NCI-H1694 treated with DMSO at 0.1 percent for 48 hours (cell line): ENCODE results near the gene ZNF98.

Experiments
- DNase-seq: peaks from one replicate; lab custom pipeline; 2025; lab: John Stamatoyannopoulos, UW

Gene ZNF98

GRCh38 chr19:22422211-22422610 lies at the start of gene ZNF98:
TSS of gene ZNF98 (minus strand) at chr19:22422346. CDS start at chr19:22422224, 122 bp downstream.
- no peak for DNase-seq

- no peak for DNase-seq
These were observed 24.5 kb upstream of the ZNF98 start for GRCh38 chr19:22446605-22447004.

GRCh38 chr19:22438011-22438410 lies 15.9 kb upstream of the ZNF98 start:
- no peak for DNase-seq

GRCh38 chr19:22427960-22428913 lies 6.1 kb upstream of the ZNF98 start:
- DNase-seq = no peak

GRCh38 chr19:22427547-22427946 lies 5.4 kb upstream of the ZNF98 start:
- no peak for DNase-seq

GRCh38 chr19:22426901-22427300 lies 4.8 kb upstream of the ZNF98 start:
- DNase-seq = no peak

- no peak for DNase-seq
These were observed 349 bp downstream of the ZNF98 start for GRCh38 chr19:22421797-22422196.

GRCh38 chr19:22354665-22355064 lies 67.5 kb downstream of the ZNF98 start:
- DNase-seq = no peak
